HepG2 (cell line): ENCODE results near the gene CSTB. TPM values are rescaled to one million over a fixed set of nuclear protein-coding genes. Genes with fewer than 3 reads are reported as not detected.

ENCODE experiments used
- ATF5 ChIP-seq: sonication (generic); formaldehyde crosslinking; IDR thresholded peaks from 2 replicates; pipeline ENCODE4 v1.4.0; 2020; ENCODE audit warnings: mild to moderate bottlenecking, low read depth, missing genetic modification reagents
- ATF7 ChIP-seq, 2 experiments: fragments of 450-650 bp in 1 of 2; sonication (generic) in 1 of 2; formaldehyde crosslinking in 1 of 2; IDR thresholded peaks; 2 replicates each; pipeline versions ENCODE4 v1.4.0 to v1.6.1; 2016 to 2020; ENCODE audit warnings: antibody characterized with exemption in 1 of 2, mild to moderate bottlenecking in 1 of 2, missing genetic modification reagents in 1 of 2
- CBX5 ChIP-seq: sonication (generic); formaldehyde crosslinking; IDR thresholded peaks from 2 replicates; pipeline ENCODE4 v1.4.0; 2020; ENCODE audit warnings: missing genetic modification reagents, borderline replicate concordance
- EP300 ChIP-seq, 3 experiments: sonication (generic) in 1 of 3; formaldehyde crosslinking in 1 of 3; IDR thresholded peaks; 2 replicates each; pipeline versions ENCODE4 v1.5.1 to v1.6.1; 2011 to 2020; ENCODE audit warnings: low read depth in 2 of 3, low read length in 2 of 3, borderline replicate concordance in 1 of 3, improper control_type of control experiment in 1 of 3, mild to moderate bottlenecking in 1 of 3, missing genetic modification reagents in 1 of 3, moderate library complexity in 1 of 3
- TFDP2 ChIP-seq: sonication (generic); formaldehyde crosslinking; IDR thresholded peaks from 2 replicates; pipeline ENCODE4 v1.4.0; 2020; ENCODE audit warnings: missing genetic modification reagents
- ZNF225 ChIP-seq: sonication (generic); formaldehyde crosslinking; IDR thresholded peaks from 2 replicates; pipeline ENCODE4 v1.4.0; 2020; ENCODE audit warnings: mild to moderate bottlenecking, missing genetic modification reagents
- ZNF407 ChIP-seq: sonication (generic); formaldehyde crosslinking; IDR thresholded peaks from one replicate; pipeline ENCODE4 v1.5.1; 2020; ENCODE audit warnings: mild to moderate bottlenecking, missing genetic modification reagents; ENCODE audit errors: not compliant biosample characterization
- ZNF513 ChIP-seq: sonication (generic); formaldehyde crosslinking; conservative IDR thresholded peaks from 2 replicates; pipeline ENCODE4 v1.5.0; 2020; ENCODE audit warnings: missing genetic modification reagents
- ZNF639 ChIP-seq: conservative IDR thresholded peaks from 2 replicates; pipeline ENCODE4 v1.6.1; 2018; ENCODE audit warnings: missing genetic modification reagents
- ZNF644 ChIP-seq: IDR thresholded peaks from 2 replicates; pipeline ENCODE4 v1.6.1; 2016; ENCODE audit warnings: low read depth
- polyA plus RNA-seq, 8 experiments: library from polyadenylated mRNA; depleted of rRNA in 3 of 8; stranded (reverse) in 7 of 8; unstranded in 1 of 8; fragments of >200 nt; fragmentation: Illumina TruSeq in 4 of 8; extraction: Trizol in 4 of 8; gene quantifications; 2 replicates each; pipeline versions ENCODE4 v1.2.1 to v1.2.3, GENCODE V29; 2011 to 2016; ENCODE audit warnings: low read depth in 4 of 8, missing spikeins in 1 of 8, mixed read lengths in 1 of 8; ENCODE audit not compliant: insufficient read depth in 1 of 8
- total RNA-seq, 5 experiments: library from RNA; depleted of rRNA; stranded (reverse); fragments of >200 nt; fragmentation: Illumina TruSeq; extraction: Trizol; gene quantifications; 2 replicates each; pipeline ENCODE4 v1.2.3, GENCODE V29; 2016; ENCODE audit warnings: low read depth in 1 of 5

Gene CSTB
- total and polyA plus RNA-seq, 2 of the 13 experiments (the other 11 are each of a cell fraction or from before 2014, with no cell fraction given) = 11.7 to 94.1 TPM

GRCh38 chr21:43783098-43783700, 7.1 kb upstream of the CSTB start (continued):
- TF ChIP-seq ATF7 (IDR thresholded peaks at IDR 0.05) (no peak), ATF7 (CRISPR knock-in tag; IDR thresholded peaks at IDR 0.05) (no peak; the same call in 1 of the 2 replicates), ATF5 (no peak), ZNF225 (CRISPR knock-in tag) (no peak), CBX5 (CRISPR knock-in tag) (peak; percentile 92; the same call in 1 of the 2 replicates), ZNF644 (CRISPR knock-in tag) (peak; percentile 96), ZNF513 (CRISPR knock-in tag) (no peak), ZNF639 (CRISPR knock-in tag) (peak; percentile 66; the same call in 1 of the 2 replicates), EP300 (IDR thresholded peaks at IDR 0.05; ENCODE audit: low read depth in 2 of 2, low read length in 2 of 2) (peak; percentile 58 to 83; a peak in 3 of 4 replicates), EP300 (CRISPR knock-in tag; IDR thresholded peaks at IDR 0.05; ENCODE audit: borderline replicate concordance) (peak; percentile 61; the same call in 1 of the 2 replicates), ZNF407 (CRISPR knock-in tag) (peak; percentile 27), TFDP2 (CRISPR knock-in tag) (peak; percentile 82)
